OCI-LY7 (cell line): ENCODE data around the gene PLOD1. TPM values are rescaled to one million over a fixed set of nuclear protein-coding genes. Genes with fewer than 3 reads are reported as not detected.

Experiments
- BruUV-seq: library from RNA; stranded (reverse); fragments of 400-500 nt; replicated peaks from 2 replicates; lab custom pipeline; 2021; lab: Mats Ljungman, UMichigan
- CTCF ChIA-PET: fragments of 300-600 bp; sonication (Branson Sonifier 250); formaldehyde crosslinking; loops from one replicate; lab custom pipeline; 2022; ENCODE audit warnings: antibody characterized with exemption; ENCODE audit not compliant: unreplicated experiment; lab: Charles Lee
- POLR2A ChIA-PET: fragments of 300-600 bp; sonication (Branson Sonifier 250); formaldehyde crosslinking; loops from one replicate; lab custom pipeline; 2022; ENCODE audit warnings: antibody characterized with exemption; lab: Charles Lee
- DNase-seq: peaks from one replicate; pipeline ENCODE4 v3.0.0-alpha.2; 2015; ENCODE audit warnings: low spot score
- H2AFZ ChIP-seq: fragments of 200-600 bp; sonication (generic), shearing (Covaris generic); 2 replicates; pipeline ENCODE4 v1.6.1; 2014; ENCODE audit warnings: mild to moderate bottlenecking, antibody characterized with exemption, low read length, moderate library complexity
- H3K27ac ChIP-seq: fragments of 200-600 bp; sonication (generic); 2 replicates; pipeline ENCODE4 v1.5.1; 2014; ENCODE audit warnings: mixed run types, low read depth, mild to moderate bottlenecking, moderate library complexity, low read length, inconsistent platforms; ENCODE audit not compliant: poor library complexity, severe bottlenecking
- H3K36me3 ChIP-seq: fragments of 200-600 bp; sonication (generic); 2 replicates; pipeline ENCODE4 v1.6.1; 2014; ENCODE audit warnings: mild to moderate bottlenecking, antibody characterized with exemption, low read length, moderate library complexity, mixed read lengths; ENCODE audit not compliant: insufficient read depth
- H3K4me1 ChIP-seq: fragments of 200-600 bp; sonication (generic); 2 replicates; pipeline ENCODE4 v1.5.1; 2014; ENCODE audit warnings: mild to moderate bottlenecking, low read length; ENCODE audit not compliant: insufficient read depth, poor library complexity, severe bottlenecking
- H3K4me2 ChIP-seq: fragments of 200-600 bp; sonication (generic); 2 replicates; pipeline ENCODE4 v1.6.1; 2014; ENCODE audit warnings: mild to moderate bottlenecking, low read length
- H3K4me3 ChIP-seq: fragments of 200-600 bp; sonication (generic); 2 replicates; pipeline ENCODE4 v1.5.1; 2014; ENCODE audit warnings: mild to moderate bottlenecking, low read depth, low read length; ENCODE audit not compliant: poor library complexity, severe bottlenecking
- H3K79me2 ChIP-seq: fragments of 200-600 bp; sonication (generic); 2 replicates; pipeline ENCODE4 v1.6.1; 2016; ENCODE audit warnings: low read depth, mild to moderate bottlenecking, low read length, moderate library complexity, mixed read lengths; ENCODE audit not compliant: insufficient read depth
- H3K9me2 ChIP-seq: fragments of 200-600 bp; sonication (generic); 2 replicates; pipeline ENCODE4 v1.6.1; 2016; ENCODE audit warnings: mild to moderate bottlenecking, low read length, mixed read lengths; ENCODE audit not compliant: insufficient read depth
- H3K9me3 ChIP-seq: fragments of 200-600 bp; sonication (generic); 2 replicates; pipeline ENCODE4 v1.6.1; 2014; ENCODE audit warnings: mild to moderate bottlenecking, mixed run types, low read length, mixed read lengths
- H4K20me1 ChIP-seq: fragments of 200-600 bp; sonication (generic); 2 replicates; pipeline ENCODE4 v1.6.1; 2014; ENCODE audit warnings: mild to moderate bottlenecking, antibody characterized with exemption, low read length, moderate library complexity, mixed read lengths; ENCODE audit not compliant: insufficient read depth
- CTCF ChIP-seq: fragments of 200-600 bp; sonication (generic); conservative IDR thresholded peaks from 2 replicates; pipeline ENCODE4 v1.5.1; 2014; ENCODE audit warnings: mild to moderate bottlenecking, antibody characterized with exemption, low read length, moderate library complexity, mixed read lengths
- EZH2phosphoT487 ChIP-seq: fragments of 200-600 bp; sonication (generic); IDR thresholded peaks from 2 replicates; pipeline ENCODE4 v1.6.1; 2018; ENCODE audit warnings: low read depth, borderline replicate concordance, mild to moderate bottlenecking, mixed run types, antibody characterized with exemption, low read length, moderate library complexity, mixed read lengths
- intact Hi-C: fragments of 100-400 bp; cut with micrococcal nuclease; formaldehyde crosslinking; loops from one replicate; pipeline ENCODE4 v1.10.0; 2022; ENCODE audit not compliant: unreplicated experiment
- total RNA-seq, 2 experiments: library from RNA; depleted of rRNA in 1 of 2; stranded (reverse); fragments of >200 nt in 1 of 2; shearing (Covaris generic) in 1 of 2; gene quantifications; 2 replicates each; pipeline ENCODE4 v1.2.3, GENCODE V29; 2014 to 2022

The PLOD1 gene
- total RNA-seq, 2 experiments from 2014 or later: 11.3 to 11.7 TPM

- BruUV-seq: no TSS peak
- H3K9me3 ChIP-seq: no peaks in the 10 kb centered on the region
- DNase-seq: no peak
- H3K4me3 ChIP-seq: no peak overlapping the region
- no peaks in the 10 kb centered on the region for H3K9me2 ChIP-seq
- intact Hi-C loops: no loop called here
- peaks cover 30% of the 10 kb centered on the region for H3K36me3 ChIP-seq
- no peak overlapping the region for H2AFZ ChIP-seq
- no peaks in the 10 kb centered on the region for H4K20me1 ChIP-seq
- ChIA-PET POLR2A (interaction anchor here (1.0 to 1.3 kb wide), 2 partner anchors 22 to 69 kb away, joined by 3 to 5 read pairs; no protein-coding TSS in a partner anchor), CTCF (no interaction called here)
- TF ChIP-seq EZH2phosphoT487 (no peak), CTCF (no peak)
- H3K27ac ChIP-seq: no peak overlapping the region
- peaks cover 7% of the 10 kb centered on the region for H3K4me1 ChIP-seq
- H3K79me2 ChIP-seq: peaks cover 8% of the 10 kb centered on the region; the same call in 1 of the 2 replicates
- no peak overlapping the region for H3K4me2 ChIP-seq
Measured at GRCh38 chr1:12016182-12016581, 81.7 kb downstream of the PLOD1 start.

- no peak for TF ChIP-seq EZH2phosphoT487
- no peak for TF ChIP-seq CTCF
- peak overlapping the region; percentile 11 for H3K27ac ChIP-seq
- H3K4me2 ChIP-seq: peak overlapping the region; percentile 90
- DNase-seq: no peak
- peak overlapping the region; percentile 24; the same call in 1 of the 2 replicates for H2AFZ ChIP-seq
- BruUV-seq: no TSS peak
- intact Hi-C loops: loop anchor here (1.0 to 2.0 kb wide), 2 partner anchors 20 to 111 kb away; no protein-coding TSS in a partner anchor
- H3K9me3 ChIP-seq: no peaks in the 10 kb centered on the region
- H3K4me1 ChIP-seq: peaks cover 7% of the 10 kb centered on the region
- CTCF ChIA-PET: interaction anchor here (1.5 kb wide), 1 partner anchor 15 kb away, joined by 4 read pairs; no protein-coding TSS in a partner anchor
- H3K79me2 ChIP-seq: peaks cover 8% of the 10 kb centered on the region; the same call in 1 of the 2 replicates
- H4K20me1 ChIP-seq: no peaks in the 10 kb centered on the region
- no peaks in the 10 kb centered on the region for H3K9me2 ChIP-seq
- peak overlapping the region; percentile 77 for H3K4me3 ChIP-seq
- peaks cover 26% of the 10 kb centered on the region for H3K36me3 ChIP-seq
- POLR2A ChIA-PET: interaction anchor here (0.6 to 3.7 kb wide), 10 partner anchors 9 to 123 kb away, joined by 3 to 35 read pairs (median 6); no protein-coding TSS in a partner anchor
Measured at GRCh38 chr1:12019858-12020509, 85.5 kb downstream of the PLOD1 start.

- no peak overlapping the region for H3K4me2 ChIP-seq
- H3K27ac ChIP-seq: no peak overlapping the region
- DNase-seq: no peak
- ChIA-PET POLR2A (interaction anchor here (3.7 kb wide), 1 partner anchor 17 kb away, joined by 35 read pairs; no protein-coding TSS in a partner anchor), CTCF (no interaction called here)
- BruUV-seq: TSS peak; percentile 49
- intact Hi-C loops: no loop called here
- no peak overlapping the region for H2AFZ ChIP-seq
- H3K9me3 ChIP-seq: no peaks in the 10 kb centered on the region
- H3K79me2 ChIP-seq: peaks cover 8% of the 10 kb centered on the region; the same call in 1 of the 2 replicates
- H3K36me3 ChIP-seq: peaks cover 36% of the 10 kb centered on the region
- no peaks in the 10 kb centered on the region for H4K20me1 ChIP-seq
- no peaks in the 10 kb centered on the region for H3K9me2 ChIP-seq
- TF ChIP-seq CTCF (no peak), EZH2phosphoT487 (no peak)
- H3K4me1 ChIP-seq: peaks cover 7% of the 10 kb centered on the region
- no peak overlapping the region for H3K4me3 ChIP-seq
Measured at GRCh38 chr1:12021616-12022015, 87.1 kb downstream of the PLOD1 start.
